ENCODE data around the gene GRIK4.

GRIK4 gene

GRCh38 chr11:120712881-120713280 lies 201.3 kb downstream of the GRIK4 start:
- H3K36me3 ChIP-seq (ENCODE audit: control insufficient read depth, insufficient read depth, low read length) = no peaks in the 10 kb centered on the region
- no peak overlapping the region for H3K4me3 ChIP-seq (ENCODE audit: low read length)
- H3K9ac ChIP-seq (ENCODE audit: low read length) = no peak overlapping the region
- no peak overlapping the region for H3K27ac ChIP-seq (ENCODE audit: low read depth, low read length)
- H3K4me1 ChIP-seq (ENCODE audit: control insufficient read depth, insufficient read depth, low read length) = peaks cover 9% of the 10 kb centered on the region
- H3K27me3 ChIP-seq (ENCODE audit: control insufficient read depth, insufficient read depth, low read length) = no peaks in the 10 kb centered on the region

DNA sequence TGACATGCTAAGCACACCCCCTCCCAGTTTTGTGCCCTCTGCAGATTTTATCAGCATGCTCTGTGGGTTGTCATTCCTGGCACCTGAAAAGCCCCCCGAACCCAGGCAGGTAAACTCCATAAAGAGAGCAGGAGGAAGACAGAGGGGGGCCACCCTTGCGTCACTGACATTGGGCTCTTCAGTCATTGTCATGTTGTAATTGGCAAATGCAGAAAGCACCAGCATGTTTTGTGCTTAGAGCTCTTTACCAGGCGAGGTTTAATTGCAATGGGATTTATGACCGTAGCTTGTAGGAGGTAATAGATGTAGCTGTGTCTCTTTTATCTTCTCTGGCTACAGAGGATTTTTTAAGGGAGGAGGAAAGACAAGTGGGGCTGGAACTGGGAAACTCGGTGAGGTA lies 201.7 kb downstream of the GRIK4 start:
- no peak overlapping the region for H3K27ac ChIP-seq (ENCODE audit: low read depth, low read length)
- peaks cover 9% of the 10 kb centered on the region for H3K4me1 ChIP-seq (ENCODE audit: control insufficient read depth, insufficient read depth, low read length)
- no peak overlapping the region for H3K4me3 ChIP-seq (ENCODE audit: low read length)
- no peak overlapping the region for H3K9ac ChIP-seq (ENCODE audit: low read length)
- no peaks in the 10 kb centered on the region for H3K27me3 ChIP-seq (ENCODE audit: control insufficient read depth, insufficient read depth, low read length)
- H3K36me3 ChIP-seq (ENCODE audit: control insufficient read depth, insufficient read depth, low read length) = no peaks in the 10 kb centered on the region

GRCh38 chr11:120714438-120714837 lies 202.9 kb downstream of the GRIK4 start:
- H3K4me3 ChIP-seq (ENCODE audit: low read length) = no peak overlapping the region
- no peaks in the 10 kb centered on the region for H3K27me3 ChIP-seq (ENCODE audit: control insufficient read depth, insufficient read depth, low read length)
- H3K27ac ChIP-seq (ENCODE audit: low read depth, low read length) = no peak overlapping the region
- H3K4me1 ChIP-seq (ENCODE audit: control insufficient read depth, insufficient read depth, low read length) = peaks cover 9% of the 10 kb centered on the region
- no peak overlapping the region for H3K9ac ChIP-seq (ENCODE audit: low read length)
- H3K36me3 ChIP-seq (ENCODE audit: control insufficient read depth, insufficient read depth, low read length) = no peaks in the 10 kb centered on the region

DNA sequence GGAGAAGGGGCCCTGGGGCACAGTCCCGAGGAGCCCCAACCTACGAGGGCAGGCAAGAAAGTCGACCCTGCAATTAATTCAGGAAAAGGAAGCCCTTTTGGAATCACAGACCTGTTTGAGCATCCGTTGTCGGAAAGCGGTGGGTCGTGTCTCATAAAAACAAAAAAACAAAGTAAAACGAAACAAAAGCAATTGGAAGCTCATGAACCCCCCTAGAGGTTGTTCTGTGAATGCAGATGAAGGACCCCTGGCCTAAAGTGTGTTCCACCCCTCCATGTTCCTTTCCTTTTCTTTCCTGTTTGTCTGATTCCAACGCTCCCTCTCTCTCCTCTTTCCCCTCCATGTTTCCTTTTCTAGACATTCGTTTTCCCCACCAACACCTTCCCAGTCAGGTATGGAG lies 203.7 kb downstream of the GRIK4 start:
- Histone ChIP-seq H3K27ac (ENCODE audit: low read depth, low read length) (no peak overlapping the region), H3K4me3 (ENCODE audit: low read length) (peak overlapping the region; percentile 33)

DNA sequence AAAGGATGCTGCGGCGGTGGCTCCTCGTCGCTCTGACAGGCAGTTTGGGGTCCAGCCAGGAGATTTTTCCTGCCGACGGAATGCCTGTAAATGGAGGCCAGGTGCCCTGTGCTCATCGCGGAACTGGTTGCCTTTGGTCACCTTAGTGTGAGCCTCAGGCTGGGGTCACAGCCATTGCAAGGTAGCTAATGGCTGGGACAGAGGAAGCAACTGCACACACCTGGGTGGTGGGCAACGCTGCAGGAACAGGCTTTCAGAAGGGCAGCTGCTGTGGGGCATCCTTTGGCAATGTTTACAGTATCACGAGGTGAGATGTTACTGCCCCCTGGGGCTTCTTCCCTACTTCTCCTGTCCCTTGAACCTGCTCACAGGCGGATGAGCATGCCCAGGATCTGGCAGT lies 205.5 kb downstream of the GRIK4 start:
- H3K9ac ChIP-seq (ENCODE audit: low read length) = no peak overlapping the region
- no peaks in the 10 kb centered on the region for H3K27me3 ChIP-seq (ENCODE audit: control insufficient read depth, insufficient read depth, low read length)
- H3K4me1 ChIP-seq (ENCODE audit: control insufficient read depth, insufficient read depth, low read length) = no peaks in the 10 kb centered on the region
- no peak overlapping the region for H3K4me3 ChIP-seq (ENCODE audit: low read length)
- H3K27ac ChIP-seq (ENCODE audit: low read depth, low read length) = no peak overlapping the region
- no peaks in the 10 kb centered on the region for H3K36me3 ChIP-seq (ENCODE audit: control insufficient read depth, insufficient read depth, low read length)

More for the DNA sequence above, 203.7 kb downstream of the GRIK4 start:
- peaks cover 5% of the 10 kb centered on the region for H3K4me1 ChIP-seq (ENCODE audit: control insufficient read depth, insufficient read depth, low read length)
- H3K27me3 ChIP-seq (ENCODE audit: control insufficient read depth, insufficient read depth, low read length) = no peaks in the 10 kb centered on the region
- H3K36me3 ChIP-seq (ENCODE audit: control insufficient read depth, insufficient read depth, low read length) = no peaks in the 10 kb centered on the region
- H3K9ac ChIP-seq (ENCODE audit: low read length) = no peak overlapping the region

- Histone ChIP-seq H3K27me3 (ENCODE audit: control insufficient read depth, insufficient read depth, low read length) (no peaks in the 10 kb centered on the region), H3K4me3 (ENCODE audit: low read length) (no peak overlapping the region)
Measured at GRCh38 chr11:120717623-120718022, 206.1 kb downstream of the GRIK4 start.

DNA sequence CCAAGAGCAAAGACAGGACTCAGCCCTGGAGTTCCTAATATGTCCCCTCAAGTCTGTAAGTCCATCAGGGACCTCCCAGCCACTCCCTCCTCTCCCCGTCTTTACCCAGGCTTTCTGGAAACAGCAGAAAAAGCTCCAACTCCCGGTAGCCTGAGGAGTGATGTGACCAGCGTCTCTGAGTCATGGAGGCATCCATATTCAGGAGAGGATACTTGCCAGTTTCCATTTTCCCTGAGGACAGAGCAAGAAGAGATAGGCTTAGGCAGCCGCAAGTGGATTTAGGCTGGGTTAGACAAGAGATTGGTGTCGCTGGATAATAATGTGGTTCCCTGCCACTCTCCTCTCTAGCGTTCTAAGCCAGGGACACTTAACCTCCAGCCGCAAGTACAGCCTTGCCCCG lies 206.6 kb downstream of the GRIK4 start:
- Histone ChIP-seq H3K4me1 (ENCODE audit: control insufficient read depth, insufficient read depth, low read length) (no peaks in the 10 kb centered on the region), H3K36me3 (ENCODE audit: control insufficient read depth, insufficient read depth, low read length) (no peaks in the 10 kb centered on the region), H3K27me3 (ENCODE audit: control insufficient read depth, insufficient read depth, low read length) (no peaks in the 10 kb centered on the region), H3K4me3 (ENCODE audit: low read length) (no peak overlapping the region), H3K27ac (ENCODE audit: low read depth, low read length) (no peak overlapping the region), H3K9ac (ENCODE audit: low read length) (no peak overlapping the region)

More at GRCh38 chr11:120717623-120718022, 206.1 kb downstream of the GRIK4 start:
- H3K36me3 ChIP-seq (ENCODE audit: control insufficient read depth, insufficient read depth, low read length) = no peaks in the 10 kb centered on the region
- no peak overlapping the region for H3K9ac ChIP-seq (ENCODE audit: low read length)
- H3K27ac ChIP-seq (ENCODE audit: low read depth, low read length) = no peak overlapping the region
- no peaks in the 10 kb centered on the region for H3K4me1 ChIP-seq (ENCODE audit: control insufficient read depth, insufficient read depth, low read length)

DNA sequence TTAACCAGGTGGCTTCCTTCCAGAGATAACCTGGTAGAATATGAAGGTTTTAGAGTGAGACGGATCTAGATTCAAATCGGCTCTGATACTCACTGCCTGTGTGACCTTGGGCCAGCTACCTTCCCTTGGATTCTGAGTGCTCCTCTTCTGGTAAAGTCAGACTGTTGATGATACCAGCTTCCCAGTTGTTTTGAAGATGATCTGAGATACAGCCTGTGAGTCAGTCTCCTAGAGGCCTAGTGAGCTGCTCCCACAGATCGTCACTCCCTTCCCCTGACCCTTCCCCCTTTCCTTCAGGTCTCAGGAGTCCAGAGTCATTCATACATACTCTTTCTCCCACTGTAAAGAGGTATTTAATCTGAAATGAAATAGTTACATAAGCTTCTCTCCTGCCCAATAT lies 207.8 kb downstream of the GRIK4 start:
- no peaks in the 10 kb centered on the region for H3K27me3 ChIP-seq (ENCODE audit: control insufficient read depth, insufficient read depth, low read length)
- no peak overlapping the region for H3K4me3 ChIP-seq (ENCODE audit: low read length)
- no peak overlapping the region for H3K9ac ChIP-seq (ENCODE audit: low read length)
- no peaks in the 10 kb centered on the region for H3K36me3 ChIP-seq (ENCODE audit: control insufficient read depth, insufficient read depth, low read length)
- H3K27ac ChIP-seq (ENCODE audit: low read depth, low read length) = no peak overlapping the region
- no peaks in the 10 kb centered on the region for H3K4me1 ChIP-seq (ENCODE audit: control insufficient read depth, insufficient read depth, low read length)

DNA sequence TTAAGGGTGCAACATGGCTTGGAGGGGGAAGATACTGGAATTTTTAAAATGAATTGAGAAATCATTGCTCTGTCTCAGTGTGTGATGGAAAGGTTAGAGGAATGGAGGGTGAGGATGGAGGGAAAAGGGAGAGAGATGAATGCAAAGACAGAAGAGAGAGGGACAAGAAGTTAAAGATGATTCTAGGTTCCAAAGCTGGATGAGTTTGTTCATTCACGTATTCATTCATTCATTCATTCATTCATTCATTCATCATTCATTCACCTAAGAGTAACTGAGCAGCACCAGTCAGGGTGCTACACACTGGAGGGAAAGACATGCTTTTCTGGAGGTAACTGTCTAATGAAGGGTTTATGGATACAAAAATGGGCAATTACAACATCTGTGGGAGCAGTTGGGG lies 209.2 kb downstream of the GRIK4 start:
- Histone ChIP-seq H3K27ac (ENCODE audit: low read depth, low read length) (no peak overlapping the region), H3K27me3 (ENCODE audit: control insufficient read depth, insufficient read depth, low read length) (no peaks in the 10 kb centered on the region), H3K4me3 (ENCODE audit: low read length) (no peak overlapping the region)

DNA sequence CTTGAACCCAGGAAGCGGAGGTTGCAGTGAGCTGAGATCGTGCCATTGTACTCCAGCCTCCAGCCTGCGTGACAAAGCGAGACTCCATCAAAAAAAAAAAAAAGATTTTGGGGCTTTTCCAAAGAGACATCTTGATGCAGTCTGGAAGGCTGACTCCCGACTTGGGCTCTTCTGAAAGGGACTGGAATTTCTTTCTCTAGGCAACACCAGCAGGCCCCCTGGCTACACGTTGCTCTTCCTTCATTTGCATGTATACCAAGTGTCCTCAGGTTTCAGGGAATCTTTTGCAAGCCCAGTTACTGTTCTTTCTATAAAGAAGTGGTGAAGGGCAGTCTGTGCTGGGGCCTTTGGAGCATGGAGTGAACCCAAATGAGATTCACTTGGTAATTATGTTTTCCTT lies 211.0 kb downstream of the GRIK4 start:
- Histone ChIP-seq H3K4me1 (ENCODE audit: control insufficient read depth, insufficient read depth, low read length) (no peaks in the 10 kb centered on the region), H3K4me3 (ENCODE audit: low read length) (no peak overlapping the region), H3K27me3 (ENCODE audit: control insufficient read depth, insufficient read depth, low read length) (no peaks in the 10 kb centered on the region)

More for the DNA sequence above, 209.2 kb downstream of the GRIK4 start:
- Histone ChIP-seq H3K36me3 (ENCODE audit: control insufficient read depth, insufficient read depth, low read length) (no peaks in the 10 kb centered on the region), H3K4me1 (ENCODE audit: control insufficient read depth, insufficient read depth, low read length) (no peaks in the 10 kb centered on the region), H3K9ac (ENCODE audit: low read length) (no peak overlapping the region)

GRCh38 chr11:120723751-120724150 lies 212.2 kb downstream of the GRIK4 start:
- Histone ChIP-seq H3K27ac (ENCODE audit: low read depth, low read length) (no peak overlapping the region), H3K4me1 (ENCODE audit: control insufficient read depth, insufficient read depth, low read length) (no peaks in the 10 kb centered on the region), H3K27me3 (ENCODE audit: control insufficient read depth, insufficient read depth, low read length) (no peaks in the 10 kb centered on the region), H3K4me3 (ENCODE audit: low read length) (no peak overlapping the region), H3K36me3 (ENCODE audit: control insufficient read depth, insufficient read depth, low read length) (no peaks in the 10 kb centered on the region), H3K9ac (ENCODE audit: low read length) (no peak overlapping the region)

More for the DNA sequence above, 211.0 kb downstream of the GRIK4 start:
- Histone ChIP-seq H3K9ac (ENCODE audit: low read length) (no peak overlapping the region), H3K36me3 (ENCODE audit: control insufficient read depth, insufficient read depth, low read length) (no peaks in the 10 kb centered on the region), H3K27ac (ENCODE audit: low read depth, low read length) (no peak overlapping the region)

- Histone ChIP-seq H3K9ac (ENCODE audit: low read length) (no peak overlapping the region), H3K27me3 (ENCODE audit: control insufficient read depth, insufficient read depth, low read length) (no peaks in the 10 kb centered on the region), H3K4me3 (ENCODE audit: low read length) (no peak overlapping the region), H3K4me1 (ENCODE audit: control insufficient read depth, insufficient read depth, low read length) (no peaks in the 10 kb centered on the region), H3K36me3 (ENCODE audit: control insufficient read depth, insufficient read depth, low read length) (no peaks in the 10 kb centered on the region), H3K27ac (ENCODE audit: low read depth, low read length) (no peak overlapping the region)
Measured at GRCh38 chr11:120727752-120728151, 216.2 kb downstream of the GRIK4 start.

GRCh38 chr11:120735035-120735434 lies 223.5 kb downstream of the GRIK4 start:
- Histone ChIP-seq H3K9ac (ENCODE audit: low read length) (no peak overlapping the region), H3K4me3 (ENCODE audit: low read length) (no peak overlapping the region), H3K36me3 (ENCODE audit: control insufficient read depth, insufficient read depth, low read length) (no peaks in the 10 kb centered on the region), H3K27me3 (ENCODE audit: control insufficient read depth, insufficient read depth, low read length) (no peaks in the 10 kb centered on the region), H3K4me1 (ENCODE audit: control insufficient read depth, insufficient read depth, low read length) (no peaks in the 10 kb centered on the region), H3K27ac (ENCODE audit: low read depth, low read length) (no peak overlapping the region)
